C4-2B (cell line): ENCODE data around the gene TUBGCP2.

Source experiments
- H3K27ac ChIP-seq: fragments of 450-650 bp; 2 replicates; pipeline ENCODE4 v1.5.1; 2017
- ZFX ChIP-seq: fragments of 450-650 bp; IDR thresholded peaks from 2 replicates; pipeline ENCODE4 v1.6.1; 2017
- TF ChIP-seq, protein P1 (sequence below): fragments of 450-650 bp; conservative IDR thresholded peaks from 2 replicates; pipeline ENCODE4 v1.5.1; 2017; ENCODE audit warnings: mild to moderate bottlenecking

Gene TUBGCP2

DNA sequence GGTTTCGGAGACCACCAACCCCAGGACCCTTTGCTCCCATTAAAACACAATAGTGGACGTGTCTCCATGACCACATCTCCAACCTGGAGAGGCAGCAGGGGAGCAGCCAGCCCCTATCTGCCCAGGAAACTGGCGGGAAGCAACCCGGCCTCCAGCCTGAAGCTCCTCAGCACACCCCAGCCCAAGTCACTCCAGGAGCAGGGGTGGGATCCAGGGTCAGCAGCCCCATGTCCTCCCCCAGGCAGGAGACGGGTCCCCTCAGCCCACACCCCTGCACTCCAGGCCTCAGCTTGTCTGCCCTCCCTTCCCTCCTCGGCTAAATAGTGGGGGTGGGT, 32.6 kb downstream of the TUBGCP2 start:
- TF ChIP-seq ZFX, result no peak
- TF ChIP-seq, protein P1, sequence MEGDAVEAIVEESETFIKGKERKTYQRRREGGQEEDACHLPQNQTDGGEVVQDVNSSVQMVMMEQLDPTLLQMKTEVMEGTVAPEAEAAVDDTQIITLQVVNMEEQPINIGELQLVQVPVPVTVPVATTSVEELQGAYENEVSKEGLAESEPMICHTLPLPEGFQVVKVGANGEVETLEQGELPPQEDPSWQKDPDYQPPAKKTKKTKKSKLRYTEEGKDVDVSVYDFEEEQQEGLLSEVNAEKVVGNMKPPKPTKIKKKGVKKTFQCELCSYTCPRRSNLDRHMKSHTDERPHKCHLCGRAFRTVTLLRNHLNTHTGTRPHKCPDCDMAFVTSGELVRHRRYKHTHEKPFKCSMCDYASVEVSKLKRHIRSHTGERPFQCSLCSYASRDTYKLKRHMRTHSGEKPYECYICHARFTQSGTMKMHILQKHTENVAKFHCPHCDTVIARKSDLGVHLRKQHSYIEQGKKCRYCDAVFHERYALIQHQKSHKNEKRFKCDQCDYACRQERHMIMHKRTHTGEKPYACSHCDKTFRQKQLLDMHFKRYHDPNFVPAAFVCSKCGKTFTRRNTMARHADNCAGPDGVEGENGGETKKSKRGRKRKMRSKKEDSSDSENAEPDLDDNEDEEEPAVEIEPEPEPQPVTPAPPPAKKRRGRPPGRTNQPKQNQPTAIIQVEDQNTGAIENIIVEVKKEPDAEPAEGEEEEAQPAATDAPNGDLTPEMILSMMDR, result no peak
- no peak overlapping the region for H3K27ac ChIP-seq

DNA sequence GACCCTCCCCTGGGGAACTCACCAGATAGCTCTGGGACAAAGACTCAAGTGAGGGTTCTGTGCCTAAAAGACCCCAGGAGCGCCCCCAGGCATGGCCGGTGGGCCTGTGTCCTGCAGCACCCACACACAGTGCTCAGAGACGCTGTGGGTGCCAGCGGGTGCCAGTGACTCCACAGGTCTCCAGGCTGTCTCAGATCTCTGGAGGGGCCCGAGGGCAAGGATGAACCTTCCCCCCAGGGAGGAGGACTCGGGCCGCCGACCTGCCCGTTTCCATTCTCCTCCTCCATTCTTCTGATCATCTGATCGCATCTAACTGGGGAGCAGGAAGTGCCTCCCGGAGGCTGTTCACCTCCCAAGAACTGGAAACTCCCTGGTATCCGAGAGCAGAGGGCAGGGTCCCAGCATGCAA, 33.0 kb downstream of the TUBGCP2 start:
- TF ChIP-seq, protein P1, result no peak
- no peak for TF ChIP-seq ZFX
- H3K27ac ChIP-seq, result no peak overlapping the region

DNA sequence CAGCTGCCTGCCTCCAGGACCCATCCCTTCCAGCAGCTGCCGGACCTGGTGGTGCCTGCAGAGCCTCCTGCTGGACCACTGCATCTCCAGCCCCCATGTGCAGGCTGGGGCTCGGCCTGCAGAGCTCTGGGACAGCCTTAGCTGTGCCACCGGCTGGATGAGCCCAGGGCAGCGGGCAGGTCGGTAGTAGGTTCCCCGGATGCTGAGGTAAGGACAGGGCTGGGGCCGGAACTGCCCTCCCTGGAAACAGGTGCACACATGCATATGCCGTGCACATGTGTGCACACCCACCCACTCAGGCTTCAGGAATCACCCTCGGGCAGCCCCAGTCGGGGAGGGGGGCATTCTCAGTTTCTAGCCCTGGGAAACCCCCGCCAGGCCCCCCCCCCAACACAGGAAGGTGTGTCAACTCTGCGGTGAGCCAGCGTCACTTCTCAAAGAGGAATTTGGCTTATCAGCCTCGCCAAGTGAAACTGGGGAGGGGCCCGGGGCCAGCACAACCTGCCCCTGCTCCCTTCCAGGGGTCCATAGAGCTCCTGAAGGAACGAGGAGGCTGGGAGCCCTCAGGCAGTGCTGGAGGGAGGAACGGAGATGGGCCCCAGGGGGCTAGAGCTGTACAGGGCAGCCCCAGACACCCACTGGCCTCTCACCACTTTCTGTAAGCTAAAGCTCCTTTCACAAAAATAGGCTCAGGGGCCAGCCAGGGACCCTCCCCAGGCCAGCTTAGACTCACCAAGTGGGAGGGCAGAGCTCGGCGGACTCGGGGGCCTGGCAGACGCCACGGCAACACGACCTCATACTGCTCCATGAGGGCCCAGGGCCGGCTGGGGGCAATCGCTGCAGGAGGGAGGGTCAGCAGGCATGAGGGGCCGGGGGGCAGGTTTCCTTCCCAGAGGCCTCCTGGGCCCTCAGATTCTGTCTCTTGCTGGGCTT, 33.7 kb downstream of the TUBGCP2 start:
- no peak for TF ChIP-seq ZFX
- TF ChIP-seq, protein P1, result no peak
- no peak overlapping the region for H3K27ac ChIP-seq

DNA sequence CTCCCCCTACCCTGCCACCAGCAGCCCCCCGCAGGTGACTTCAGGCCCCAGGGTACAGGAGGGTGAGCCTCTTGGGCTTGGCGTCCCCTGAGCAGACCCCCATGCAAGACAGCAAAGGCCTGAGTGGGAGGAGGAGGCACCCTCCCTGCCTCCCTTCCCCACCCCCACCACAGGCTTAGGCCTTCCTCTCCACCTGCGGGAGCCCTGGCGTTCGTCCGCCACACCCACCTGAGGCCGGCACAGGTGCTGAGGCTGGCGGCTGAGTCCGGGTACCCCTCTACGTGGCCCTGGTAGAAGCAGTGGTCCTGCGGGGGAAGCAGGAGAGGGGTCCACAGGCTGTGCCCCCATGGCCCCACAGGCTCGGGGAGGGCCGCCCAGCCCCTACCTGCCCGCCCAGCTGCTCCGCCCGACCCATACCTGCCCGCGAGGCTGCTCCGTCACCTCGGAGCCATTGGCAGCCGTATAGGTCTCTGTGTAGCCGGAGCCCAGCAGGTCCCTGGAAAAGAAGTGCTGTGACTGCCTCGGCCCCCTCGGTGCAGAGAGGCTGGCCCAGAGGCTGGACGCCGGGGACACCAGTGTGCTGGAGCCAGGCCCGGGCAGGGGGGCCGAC, 35.0 kb downstream of the TUBGCP2 start:
- H3K27ac ChIP-seq, result no peak overlapping the region
- TF ChIP-seq ZFX, result no peak
- TF ChIP-seq, protein P1, result no peak

DNA sequence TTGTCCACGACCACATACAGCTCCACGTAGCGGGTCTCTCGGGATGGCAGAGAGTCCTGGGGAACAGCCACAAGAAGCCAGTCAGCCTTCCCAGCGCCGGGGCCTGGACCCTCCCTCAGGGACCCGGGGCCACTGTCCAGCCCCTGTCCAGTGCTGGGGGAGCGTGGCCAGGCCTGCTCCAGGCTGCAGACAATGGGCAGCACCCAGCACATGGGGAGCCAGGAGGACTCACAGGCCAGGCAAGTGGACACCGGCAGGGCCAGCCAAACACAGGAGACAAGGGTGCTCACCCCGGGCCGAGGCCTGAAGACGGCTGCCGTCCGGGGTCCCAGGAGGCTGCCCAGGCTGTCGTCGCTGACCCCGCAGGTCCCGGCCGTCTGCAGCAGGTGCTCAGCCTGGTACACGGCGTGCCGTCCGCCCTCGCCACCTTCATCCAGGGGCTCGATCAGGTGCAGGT, 35.7 kb downstream of the TUBGCP2 start:
- TF ChIP-seq ZFX, result no peak
- TF ChIP-seq, protein P1, result no peak
- H3K27ac ChIP-seq, result no peak overlapping the region

DNA sequence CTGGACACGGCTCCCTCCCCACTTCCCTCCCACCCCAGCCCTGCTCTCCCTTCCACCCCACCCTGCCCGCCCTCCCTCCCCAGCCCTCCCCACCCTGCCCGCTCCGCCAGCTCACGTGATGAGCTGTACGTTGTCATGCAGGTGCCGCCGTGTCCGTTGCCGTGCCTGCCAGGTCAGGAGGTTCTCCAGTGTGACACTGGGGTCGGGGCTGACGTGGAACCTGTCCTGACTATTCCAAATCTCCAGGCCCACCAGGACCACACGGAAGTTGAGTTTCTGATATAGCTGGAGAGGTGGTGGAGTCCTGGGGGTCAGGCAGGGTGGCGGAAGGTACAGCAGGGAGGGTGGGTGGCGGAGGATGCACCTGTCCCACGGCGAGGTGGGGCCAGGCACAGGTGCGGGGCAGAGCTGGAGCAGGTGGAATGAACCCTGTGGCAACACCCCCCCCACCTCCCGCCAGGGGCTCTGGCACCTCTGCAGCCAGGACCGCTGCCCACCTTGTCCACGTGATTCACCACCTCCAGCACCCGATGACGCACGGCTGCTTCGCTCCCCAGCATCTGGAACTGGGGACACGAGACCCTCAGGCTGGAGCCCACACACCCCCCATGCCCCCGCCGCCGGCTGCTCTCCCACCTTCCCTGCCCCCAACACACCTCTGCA, 36.2 kb downstream of the TUBGCP2 start:
- no peak overlapping the region for H3K27ac ChIP-seq
- TF ChIP-seq ZFX, result no peak
- TF ChIP-seq, protein P1, result no peak
